A549 (cell line): ENCODE data around the gene VWF. TPM values are rescaled to one million over a fixed set of nuclear protein-coding genes. Genes with fewer than 3 reads are reported as not detected.

Experiments
- ATAC-seq, 2 experiments: fragments of 200-7000 bp in 1 of 2; fragments of >200 bp in 1 of 2; cut with Nextera tagmentation in 1 of 2; cut with Tn5 transposase in 1 of 2; 3 replicates each; pipeline versions ENCODE4 v1.8.0 to v1.9.1; 2018 to 2020; ENCODE audit warnings: mild to moderate bottlenecking in 1 of 2, moderate library complexity in 1 of 2
- CTCF ChIA-PET: fragments of 300-600 bp; sonication (Branson Sonifier 250); formaldehyde crosslinking; extraction: SDS; loops from one replicate; lab custom pipeline; 2021; ENCODE audit warnings: antibody characterized with exemption, inconsistent platforms; lab: Yijun Ruan, JAX
- POLR2A ChIA-PET: fragments of 350-600 bp; formaldehyde crosslinking; extraction: SDS; loops from one replicate; lab custom pipeline; 2021; ENCODE audit warnings: antibody characterized with exemption, inconsistent platforms; lab: Yijun Ruan, JAX
- DNase-seq, 2 experiments: peaks; one replicate each; pipeline versions ENCODE4 v3.0.0 to v3.0.0-alpha.2; 2011 to 2016; ENCODE audit warnings: low read depth in 1 of 2, low spot score in 1 of 2
- FAIRE-seq: peaks from 2 replicates; lab custom pipeline; 2011; peaks lifted over from hg19 to GRCh38; lab: Jason Lieb, UNC
- H3K27ac ChIP-seq, 2 experiments: fragments of >200 bp; sonication (Bioruptor Twin); formaldehyde crosslinking; 3 replicates each; pipeline ENCODE4 v1.5.1; 2016 to 2017
- H3K4me1 ChIP-seq: fragments of >200 bp; sonication (Bioruptor Twin); formaldehyde crosslinking; 3 replicates; pipeline ENCODE4 v1.6.1; 2016
- H3K4me2 ChIP-seq: fragments of >200 bp; sonication (Bioruptor Twin); formaldehyde crosslinking; 3 replicates; pipeline ENCODE4 v1.6.1; 2016
- H3K4me3 ChIP-seq: fragments of >200 bp; sonication (Bioruptor Twin); formaldehyde crosslinking; 3 replicates; pipeline ENCODE4 v1.5.1; 2016
- H3K9me3 ChIP-seq: fragments of >200 bp; sonication (Bioruptor Twin); formaldehyde crosslinking; 3 replicates; pipeline ENCODE4 v1.6.1; 2016
- CEBPB ChIP-seq, 2 experiments: fragments of >200 bp in 1 of 2; sonication (Bioruptor Twin) in 1 of 2; formaldehyde crosslinking in 1 of 2; IDR thresholded peaks; 2 replicates each; pipeline ENCODE4 v1.6.1; 2012 to 2016
- CHD4 ChIP-seq: fragments of 200-600 bp; sonication (generic); IDR thresholded peaks from 2 replicates; pipeline ENCODE4 v1.6.1; 2016; ENCODE audit warnings: antibody characterized with exemption, mild to moderate bottlenecking, borderline replicate concordance
- CTCF ChIP-seq: fragments of >200 bp; sonication (Bioruptor Twin); formaldehyde crosslinking; IDR thresholded peaks from 3 replicates; pipeline ENCODE4 v1.5.1; 2016
- E2F6 ChIP-seq: IDR thresholded peaks from 2 replicates; pipeline ENCODE4 v1.6.1; 2012; ENCODE audit warnings: low read depth, borderline replicate concordance
- EP300 ChIP-seq, 2 experiments: fragments of >200 bp; sonication (Bioruptor Twin); formaldehyde crosslinking; IDR thresholded peaks; 2 replicates in 1 of 2; 3 replicates in 1 of 2; pipeline ENCODE4 v1.6.1; 2016 to 2017
- FOSL2 ChIP-seq, 2 experiments: fragments of 450-650 bp in 1 of 2; fragments of >200 bp in 1 of 2; sonication (Bioruptor Twin) in 1 of 2; formaldehyde crosslinking; IDR thresholded peaks; 2 replicates each; pipeline versions ENCODE4 v1.5.0 to v1.6.1; 2016 to 2020; ENCODE audit warnings: mild to moderate bottlenecking in 1 of 2, moderate library complexity in 1 of 2
- GATA3 ChIP-seq: IDR thresholded peaks from 2 replicates; pipeline ENCODE4 v1.6.1; 2012; ENCODE audit warnings: borderline replicate concordance
- HDAC2 ChIP-seq: fragments of 200-600 bp; sonication (generic); IDR thresholded peaks from 2 replicates; pipeline ENCODE4 v1.6.1; 2016
- HES2 ChIP-seq: fragments of >200 bp; sonication (Bioruptor Twin); formaldehyde crosslinking; IDR thresholded peaks from 2 replicates; pipeline ENCODE4 v1.6.1; 2016
- HEYL ChIP-seq: fragments of 250-450 bp; sonication (Bioruptor Pico); IDR thresholded peaks from 2 replicates; pipeline ENCODE4 v1.8.0; 2021; ENCODE audit warnings: mild to moderate bottlenecking, moderate library complexity
- HOXB5 ChIP-seq: fragments of 250-450 bp; sonication (Bioruptor Pico); IDR thresholded peaks from 2 replicates; pipeline ENCODE4 v1.5.0; 2020; ENCODE audit warnings: mild to moderate bottlenecking, moderate library complexity
- JUN ChIP-seq, 2 experiments: fragments of >200 bp; sonication (Bioruptor Twin); formaldehyde crosslinking; IDR thresholded peaks; 2 replicates in 1 of 2; 3 replicates in 1 of 2; pipeline ENCODE4 v1.6.1; 2016 to 2017
- KDM5A ChIP-seq: fragments of 200-600 bp; sonication (generic); IDR thresholded peaks from 2 replicates; pipeline ENCODE4 v1.6.1; 2016; ENCODE audit warnings: antibody characterized with exemption, mild to moderate bottlenecking
- MAFK ChIP-seq: fragments of 450-650 bp; IDR thresholded peaks from 2 replicates; pipeline ENCODE4 v1.6.1; 2014; ENCODE audit not compliant: partially characterized antibody
- MAZ ChIP-seq: fragments of 150-350 bp; IDR thresholded peaks from 2 replicates; pipeline ENCODE4 v1.6.1; 2014; ENCODE audit warnings: antibody characterized with exemption, low read depth, low read length, borderline replicate concordance
- NFE2L2 ChIP-seq: fragments of 150-350 bp; conservative IDR thresholded peaks from 2 replicates; pipeline ENCODE4 v1.6.1; 2014; ENCODE audit warnings: low read length
- RAD21 ChIP-seq, 2 experiments: fragments of >200 bp in 1 of 2; sonication (Bioruptor Twin) in 1 of 2; formaldehyde crosslinking in 1 of 2; IDR thresholded peaks in 1 of 2; conservative IDR thresholded peaks in 1 of 2; 2 replicates in 1 of 2; 3 replicates in 1 of 2; pipeline ENCODE4 v1.6.1; 2012 to 2018; ENCODE audit warnings: inconsistent platforms in 1 of 2
- RCOR1 ChIP-seq: fragments of 150-350 bp; IDR thresholded peaks from 2 replicates; pipeline ENCODE4 v1.6.1; 2014; ENCODE audit warnings: antibody characterized with exemption, low read length, low read depth
- REST ChIP-seq: fragments of 200-600 bp; sonication (generic); IDR thresholded peaks from 2 replicates; pipeline ENCODE4 v1.6.1; 2016; ENCODE audit warnings: antibody characterized with exemption, mild to moderate bottlenecking, moderate library complexity
- RFX5 ChIP-seq: fragments of 450-650 bp; IDR thresholded peaks from 2 replicates; pipeline ENCODE4 v1.7.1; 2014; ENCODE audit warnings: antibody characterized with exemption, mild to moderate bottlenecking, moderate library complexity
- RNF2 ChIP-seq: fragments of 200-600 bp; sonication (generic); IDR thresholded peaks from 2 replicates; pipeline ENCODE4 v1.6.1; 2016; ENCODE audit warnings: low read depth, mild to moderate bottlenecking, antibody characterized with exemption, moderate library complexity, borderline replicate concordance
- SREBF2 ChIP-seq: fragments of 450-650 bp; IDR thresholded peaks from 2 replicates; pipeline ENCODE4 v1.6.1; 2014; ENCODE audit warnings: mild to moderate bottlenecking, moderate library complexity
- ZNF302 ChIP-seq: fragments of 250-450 bp; sonication (Bioruptor Pico); IDR thresholded peaks from 2 replicates; pipeline ENCODE4 v1.9.0; 2021; ENCODE audit warnings: inconsistent platforms, mild to moderate bottlenecking, moderate library complexity
- ZSCAN20 ChIP-seq: fragments of 250-450 bp; sonication (Bioruptor Pico); IDR thresholded peaks from 2 replicates; pipeline ENCODE4 v1.8.0; 2022; ENCODE audit warnings: mild to moderate bottlenecking, moderate library complexity
- WGBS: methylation state at CpG from one replicate; pipeline ENCODE4 v1.1.6; 2017; ENCODE audit errors: missing lambda C conversion rate; 5-methylcytosine and 5-hydroxymethylcytosine counted together
- polyA plus RNA-seq, 4 experiments: library from polyadenylated mRNA; depleted of rRNA in 3 of 4; stranded (reverse); fragments of >200 nt; fragmentation: RNase III in 1 of 4; extraction: RNeasy Plus Mini Kit Qiagen cat#74134 plus additional on column Dnase treatment in 1 of 4; gene quantifications; 2 replicates in 3 of 4; 3 replicates in 1 of 4; pipeline ENCODE4 v1.2.3, GENCODE V29; 2011 to 2017
- TF ChIP-seq, protein P1 (sequence below): IDR thresholded peaks from 2 replicates; pipeline ENCODE4 v1.6.1; 2012

The VWF gene
- polyA plus RNA-seq, 2 of the 4 experiments (the other 2 are of a cell fraction), result 0.01 TPM; not detected in 1

GRCh38 chr12:6135071-6135470 lies 10.6 kb upstream of the VWF start:
- no peak for ATAC-seq
- ChIA-PET CTCF (interaction anchor here (0.6 to 0.8 kb wide), 3 partner anchors 9 to 351 kb away, joined by 3 read pairs; no protein-coding TSS in a partner anchor), POLR2A (no interaction called here)
- FAIRE-seq, result no peak
- Histone ChIP-seq H3K9me3 (no peaks in the 10 kb centered on the region), H3K27ac (no peak overlapping the region), H3K4me2 (no peak overlapping the region), H3K4me3 (no peak overlapping the region), H3K4me1 (no peaks in the 10 kb centered on the region)
- WGBS, result 35% methylated on average over 2 of the region's 2 CpGs
- no peak for DNase-seq
- TF ChIP-seq ZSCAN20 (CRISPR knock-in tag), result no peak
- TF ChIP-seq E2F6, result no peak
- no peak for TF ChIP-seq HOXB5
- no peak for TF ChIP-seq SREBF2
- TF ChIP-seq CTCF, result no peak

DNA sequence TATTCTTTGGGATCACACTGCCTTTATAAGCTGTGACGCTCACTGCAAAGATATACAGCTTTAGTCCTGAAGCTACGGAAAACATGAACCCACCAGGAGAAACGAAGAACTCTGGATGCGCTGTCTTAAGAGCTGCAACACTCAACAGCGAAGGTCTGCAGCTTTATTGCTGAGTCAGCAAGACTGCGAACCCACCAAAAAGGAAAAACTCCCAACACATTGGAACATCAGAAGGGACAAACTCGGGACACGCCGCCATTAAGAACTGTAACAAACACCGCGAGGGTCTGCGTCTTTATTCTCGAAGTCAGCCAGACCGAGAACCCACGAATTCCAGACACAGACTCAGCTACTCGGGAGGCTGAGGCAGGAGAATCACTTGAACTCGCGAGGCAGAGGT lies 9.2 kb upstream of the VWF start:
- Histone ChIP-seq H3K27ac (no peak overlapping the region), H3K4me2 (no peak overlapping the region), H3K4me1 (no peaks in the 10 kb centered on the region), H3K9me3 (no peaks in the 10 kb centered on the region), H3K4me3 (no peak overlapping the region)
- ATAC-seq, result no peak
- ChIA-PET CTCF (interaction anchor here (0.6 to 1.0 kb wide), 3 partner anchors 25 to 151 kb away, joined by 3 to 4 read pairs (median 4); no protein-coding TSS in a partner anchor), POLR2A (no interaction called here)
- DNase-seq, result no peak
- WGBS, result 87% methylated on average over 18 of the region's 18 CpGs
- no peak for FAIRE-seq
- peak; percentile 99 for TF ChIP-seq MAFK
- TF ChIP-seq ZNF302 (CRISPR knock-in tag), result no peak

DNA sequence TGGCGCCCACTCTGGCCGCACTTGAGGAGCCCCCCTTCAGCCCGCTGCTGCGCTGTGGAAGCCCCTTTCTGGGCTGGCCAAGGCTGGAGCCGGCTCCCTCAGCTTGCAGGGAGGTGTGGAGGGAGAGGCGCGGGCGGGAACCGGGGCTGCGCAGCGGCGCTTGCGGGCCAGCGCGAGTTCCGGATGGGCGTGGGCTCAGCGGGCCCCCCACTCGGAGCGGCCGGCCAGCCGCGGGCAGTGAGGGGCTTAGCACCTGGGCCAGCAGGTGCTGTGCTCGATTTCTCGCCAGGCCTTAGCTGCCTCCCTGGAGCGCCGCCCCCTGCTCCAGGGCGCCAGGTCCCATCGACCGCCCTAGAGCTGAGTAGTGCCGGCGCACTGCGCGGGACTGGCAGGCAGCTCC lies 8.0 kb upstream of the VWF start:
- Histone ChIP-seq H3K4me1 (no peaks in the 10 kb centered on the region), H3K27ac (no peak overlapping the region), H3K4me3 (no peak overlapping the region), H3K9me3 (no peaks in the 10 kb centered on the region), H3K4me2 (no peak overlapping the region)
- ATAC-seq, result no peak
- whole genome bisulfite sequencing, result 93% methylated on average over 28 of the region's 34 CpGs
- no peak for DNase-seq
- FAIRE-seq, result no peak
- CTCF ChIA-PET, result interaction anchor here (1.0 kb wide), 1 partner anchor 63 kb away, joined by 4 read pairs; no protein-coding TSS in a partner anchor
- POLR2A ChIA-PET, result no interaction called here
- TF ChIP-seq CHD4 (no peak), HDAC2 (no peak), EP300 (IDR thresholded peaks at IDR 0.05) (no peak), RAD21 (conservative IDR thresholded peaks at IDR 0.05 in 1 of 2, IDR thresholded peaks at IDR 0.05 in 1 of 2) (no peak), HES2 (no peak), KDM5A (no peak), HEYL (CRISPR knock-in tag) (no peak), CEBPB (IDR thresholded peaks at IDR 0.05) (no peak), RNF2 (no peak)

DNA sequence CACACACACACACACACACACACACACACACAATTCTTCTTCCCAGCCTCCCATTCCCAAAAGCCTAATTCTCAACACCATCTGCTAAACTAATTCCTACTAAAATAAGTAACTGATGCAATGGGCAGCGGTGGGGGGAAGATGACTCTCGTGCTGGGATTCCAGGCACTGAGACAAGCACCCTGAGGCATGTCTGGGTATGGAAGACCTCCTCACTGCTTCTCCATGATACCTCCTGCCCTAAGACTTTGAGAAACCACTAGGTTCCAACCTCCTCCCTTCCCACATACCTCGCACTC lies 789 bp upstream of the VWF start:
- ChIA-PET POLR2A (no interaction called here), CTCF (interaction anchor here (1.3 kb wide), 1 partner anchor 137 kb away, joined by 3 read pairs; no protein-coding TSS in a partner anchor)
- ATAC-seq (no peak), FAIRE-seq (no peak), DNase-seq (no peak)
- no peak overlapping the region for H3K4me2 ChIP-seq
- no peak overlapping the region for H3K4me3 ChIP-seq
- 74% methylated on average over 3 of the region's 3 CpGs for WGBS
- H3K27ac ChIP-seq, result no peak overlapping the region
- H3K9me3 ChIP-seq, result no peaks in the 10 kb centered on the region
- H3K4me1 ChIP-seq, result no peaks in the 10 kb centered on the region
- TF ChIP-seq GATA3 (no peak), NFE2L2 (no peak), RCOR1 (no peak), SREBF2 (no peak), REST (no peak), RFX5 (no peak), JUN (IDR thresholded peaks at IDR 0.05) (no peak), FOSL2 (IDR thresholded peaks at IDR 0.05) (no peak), FOSL2 (CRISPR knock-in tag; IDR thresholded peaks at IDR 0.05) (no peak), ZSCAN20 (CRISPR knock-in tag) (no peak), CHD4 (no peak), MAZ (no peak)
- TF ChIP-seq, protein P1, sequence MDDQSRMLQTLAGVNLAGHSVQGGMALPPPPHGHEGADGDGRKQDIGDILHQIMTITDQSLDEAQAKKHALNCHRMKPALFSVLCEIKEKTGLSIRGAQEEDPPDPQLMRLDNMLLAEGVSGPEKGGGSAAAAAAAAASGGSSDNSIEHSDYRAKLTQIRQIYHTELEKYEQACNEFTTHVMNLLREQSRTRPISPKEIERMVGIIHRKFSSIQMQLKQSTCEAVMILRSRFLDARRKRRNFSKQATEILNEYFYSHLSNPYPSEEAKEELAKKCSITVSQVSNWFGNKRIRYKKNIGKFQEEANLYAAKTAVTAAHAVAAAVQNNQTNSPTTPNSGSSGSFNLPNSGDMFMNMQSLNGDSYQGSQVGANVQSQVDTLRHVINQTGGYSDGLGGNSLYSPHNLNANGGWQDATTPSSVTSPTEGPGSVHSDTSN, result no peak
